ENCODE data around the gene INPP5F.

DNA sequence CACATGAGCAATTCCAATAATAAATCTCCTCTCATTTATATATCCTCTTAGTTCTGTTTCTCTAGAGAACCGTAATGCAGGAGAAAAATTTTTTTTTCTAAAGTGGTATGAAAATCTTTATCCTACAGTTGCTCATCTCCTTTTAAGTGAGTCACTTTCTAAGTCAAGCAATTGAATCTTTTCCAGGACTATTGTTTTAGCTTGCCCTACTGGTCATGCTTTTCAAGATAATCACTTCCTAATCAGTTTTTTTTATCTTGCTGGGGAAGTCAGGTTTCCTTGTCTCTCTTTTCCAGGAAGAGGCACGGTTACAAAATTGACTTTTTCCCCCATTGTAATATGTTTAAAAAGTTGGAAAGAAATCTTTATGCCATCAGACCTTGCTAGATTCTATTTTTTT, 44.0 kb downstream of the INPP5F start:
- TF ChIP-seq CTCF (IDR thresholded peaks at IDR 0.05) (no peak), EP300 (IDR thresholded peaks at IDR 0.05) (no peak)

Measured in tibial nerve (tissue), 4 donors.